KBM-7 (cell line): ENCODE data around the gene TMOD3.
"Not testable (repeated sequence)": the region's sequence is repeated elsewhere in the genome, so short reads cannot be mapped to it uniquely, and the experiment has no call there.

Experiments used
- DNase-seq: peaks from one replicate; pipeline ENCODE4 v3.0.0-alpha.2; 2015
- in situ Hi-C: fragments of 300-500 bp; cut with MboI; formaldehyde crosslinking; loops from 2 replicates; pipeline ENCODE4 v1.14.3; 2020; ENCODE audit warnings: low sequenced_read_pairs, low pct_unique_long_range_greater_than_20kb, mixed read lengths

TMOD3 gene

DNA sequence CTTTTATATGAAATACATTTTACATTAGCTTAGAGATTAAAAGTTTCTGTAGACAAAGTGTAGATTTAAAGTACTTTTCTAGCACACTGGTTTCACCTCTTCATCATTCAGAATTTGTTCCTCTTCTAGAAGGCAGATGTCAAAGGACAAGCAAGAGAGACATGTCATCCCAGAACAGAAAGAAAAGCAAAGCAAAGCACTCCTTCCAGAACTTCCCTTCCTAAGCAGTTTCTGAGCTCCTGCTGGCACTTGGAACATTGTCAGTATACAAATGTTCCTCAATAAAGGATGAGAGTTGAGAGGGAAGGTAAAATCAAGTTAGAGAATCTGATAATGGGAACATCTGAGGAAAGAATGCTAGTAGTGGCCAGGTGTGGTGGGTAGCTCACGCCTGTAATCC, 26.2 kb downstream of the TMOD3 start:
- DNase-seq: no peak
- in situ Hi-C loops: no loop called here

DNA sequence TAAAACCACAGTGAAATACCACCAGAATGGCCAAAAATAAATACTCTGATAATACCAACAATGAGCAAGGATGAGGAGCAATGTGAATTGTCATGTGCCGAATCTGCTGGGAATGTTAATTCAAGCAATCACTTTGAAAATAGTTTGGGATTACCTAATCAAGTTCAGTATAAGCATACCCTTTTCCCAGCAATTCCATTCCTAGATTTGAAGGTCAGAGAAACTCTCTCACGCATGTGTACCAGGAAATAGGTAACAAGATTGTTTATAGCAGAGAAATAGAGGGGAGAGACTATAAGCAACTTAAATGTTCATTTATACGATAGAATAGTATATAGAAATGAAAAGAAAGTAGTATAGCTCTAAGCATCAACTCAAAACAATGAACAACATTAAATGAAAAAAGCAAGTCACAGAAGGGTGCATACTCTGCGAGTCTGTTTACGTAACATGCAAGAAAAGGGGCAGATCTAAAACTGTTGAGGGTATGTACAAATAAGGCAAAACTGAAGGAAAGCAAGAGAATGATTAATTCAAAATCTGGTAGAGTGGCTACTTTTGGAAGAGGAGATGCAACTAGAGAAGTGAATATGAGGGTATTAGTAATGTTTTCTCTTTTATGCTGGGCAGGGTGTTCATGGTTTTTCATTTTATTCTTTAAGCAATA, 27.4 kb downstream of the TMOD3 start:
- in situ Hi-C loops: no loop called here
- DNase-seq: no peak

DNA sequence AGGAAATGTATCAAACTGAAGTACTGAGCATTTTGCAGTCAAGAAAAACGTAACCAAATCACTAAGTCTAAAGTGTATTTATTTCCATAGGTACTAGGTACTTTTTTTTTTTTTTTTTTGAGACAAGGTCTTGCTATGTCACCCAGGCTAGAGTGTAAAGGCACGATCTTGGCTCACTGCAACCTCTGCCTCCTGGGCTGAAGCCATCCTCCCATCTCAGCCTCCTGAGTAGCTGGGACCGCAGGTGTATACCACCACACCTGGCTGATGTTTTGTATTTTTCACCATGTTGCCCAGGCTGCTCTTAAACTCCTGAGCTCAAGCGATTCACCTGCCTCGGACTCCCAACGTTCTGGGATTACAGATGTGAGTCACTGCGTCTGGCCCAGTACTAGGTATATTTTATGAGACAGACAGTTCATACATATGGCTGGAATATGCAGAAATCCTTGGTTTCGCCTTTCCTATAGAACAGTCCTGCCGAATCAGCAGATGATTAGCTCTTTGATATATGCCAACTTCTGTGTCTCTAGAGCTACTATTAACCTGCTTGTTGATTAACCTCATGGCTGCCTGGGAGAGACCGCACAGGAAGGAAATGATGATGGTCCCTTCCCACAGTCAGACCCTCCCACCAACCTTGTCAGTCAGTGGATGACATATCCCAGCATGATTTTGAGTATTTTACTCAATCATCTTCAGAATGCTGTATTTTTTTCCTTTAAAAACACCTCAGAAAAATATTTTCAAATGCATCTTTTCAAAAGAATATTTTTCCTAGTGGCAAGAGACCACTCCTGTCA, 32.3 kb downstream of the TMOD3 start:
- peak; percentile 62 for DNase-seq

DNA sequence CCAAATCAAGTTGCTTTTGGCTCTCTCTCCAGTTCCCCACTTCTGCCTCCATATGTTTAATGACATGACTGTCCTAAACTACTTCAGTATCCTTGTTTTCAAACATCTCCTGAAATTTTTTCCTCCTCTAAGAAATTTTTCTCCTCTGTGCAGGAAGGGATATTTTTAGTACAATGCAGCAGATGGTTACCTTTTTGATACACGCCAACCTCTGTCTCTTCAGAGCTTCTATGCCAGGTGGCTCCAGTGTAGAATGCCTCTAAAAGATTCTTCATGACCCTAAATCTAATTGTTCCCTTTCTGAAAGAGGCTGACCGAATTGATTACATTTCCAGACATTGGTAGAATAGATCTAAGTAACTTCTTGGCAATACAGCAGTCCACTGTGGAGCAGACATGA, 33.7 kb downstream of the TMOD3 start:
- in situ Hi-C loops: no loop called here
- no peak for DNase-seq

More for the DNA sequence above, 32.3 kb downstream of the TMOD3 start:
- in situ Hi-C loops: no loop called here

DNA sequence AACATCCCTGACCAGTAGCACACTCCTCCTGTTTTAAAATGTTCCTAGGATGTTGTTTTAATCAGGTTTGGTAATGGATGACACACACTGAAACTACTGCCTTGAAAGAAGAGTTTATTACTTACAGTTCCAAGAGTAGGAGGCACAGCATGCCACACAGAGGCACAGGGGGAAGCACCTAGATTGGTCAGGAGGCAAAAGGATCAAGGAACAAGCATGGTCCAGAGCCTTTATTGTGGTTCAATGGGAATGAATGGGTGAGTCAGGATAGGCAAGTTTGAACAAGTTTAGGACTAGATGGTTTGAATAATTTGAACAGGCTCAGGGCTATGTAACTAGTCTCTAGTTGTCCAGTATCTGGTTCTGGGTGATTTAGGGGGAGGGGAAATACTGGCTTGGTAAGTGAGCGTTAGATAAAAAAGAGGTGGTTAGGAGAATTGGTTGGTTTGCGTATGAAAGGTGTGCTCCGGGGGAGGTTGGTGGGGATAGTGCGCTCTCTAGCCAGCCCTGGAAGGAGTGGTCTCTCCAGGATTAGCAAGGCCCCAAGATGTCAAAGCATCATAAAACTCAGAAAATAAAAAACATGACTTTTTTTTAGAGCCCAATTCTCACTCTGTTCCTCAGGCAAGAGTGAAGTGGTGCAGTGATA, 35.1 kb downstream of the TMOD3 start:
- in situ Hi-C loops: no loop called here
- DNase-seq: no peak

DNA sequence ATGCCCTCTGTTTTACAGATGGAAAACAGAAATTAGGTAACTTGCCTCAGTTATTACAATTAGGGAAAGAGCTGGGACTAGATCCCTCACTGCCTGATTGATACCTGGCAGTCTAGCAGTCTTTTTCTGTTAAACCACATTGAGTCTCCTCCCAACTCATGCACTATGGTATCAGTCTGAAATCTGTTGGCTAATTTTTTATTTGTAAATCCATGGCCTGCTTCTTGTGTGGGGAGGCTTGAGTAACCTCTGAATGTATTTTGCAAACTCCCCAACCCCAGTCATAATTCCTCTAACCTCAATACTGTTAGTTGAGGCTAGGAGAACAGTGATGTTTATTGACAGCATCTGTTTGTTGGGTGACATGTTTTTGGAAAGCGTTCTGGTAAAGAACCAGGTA, 35.9 kb downstream of the TMOD3 start:
- DNase-seq: no peak
- in situ Hi-C loops: no loop called here

DNA sequence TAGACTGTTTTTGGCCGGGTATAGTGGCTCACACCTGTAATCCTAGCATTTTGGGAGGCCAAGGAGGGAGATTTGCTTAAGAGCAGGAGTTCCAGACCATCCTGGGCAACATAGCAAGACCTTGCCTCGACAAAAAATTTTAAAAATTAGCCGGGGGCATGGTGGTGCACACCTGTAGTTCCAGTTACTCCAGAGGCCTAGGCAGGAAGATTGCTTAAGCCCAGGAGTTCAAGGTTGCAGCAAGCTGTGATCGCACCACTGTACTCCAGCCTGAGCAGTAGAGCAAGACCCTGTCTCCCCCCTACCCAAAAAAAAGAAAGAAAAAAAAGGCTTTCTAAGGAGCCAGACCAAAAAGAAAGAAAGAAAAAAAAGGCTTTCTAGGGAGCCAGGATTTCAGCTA, 36.7 kb downstream of the TMOD3 start:
- DNase-seq: no peak
- in situ Hi-C loops: no loop called here

DNA sequence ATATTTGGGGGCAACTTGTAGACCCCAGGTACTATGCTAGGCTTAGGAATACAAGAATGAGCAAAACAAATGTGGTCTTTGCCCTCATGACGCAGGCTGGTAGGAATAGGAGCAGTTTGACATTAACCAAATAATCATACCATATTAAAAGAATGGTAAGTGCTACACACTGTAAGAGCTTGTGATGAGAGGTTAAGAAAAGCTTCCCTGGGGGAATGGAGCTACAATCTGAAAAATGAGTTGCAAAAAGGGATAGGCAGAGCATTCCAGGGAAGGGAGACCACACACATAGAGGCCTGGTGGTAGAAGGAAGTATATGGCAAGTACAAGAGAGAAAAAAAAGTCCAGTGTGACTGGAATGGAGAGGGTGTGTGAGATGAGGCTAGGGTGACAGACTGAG, 37.3 kb downstream of the TMOD3 start:
- in situ Hi-C loops: no loop called here
- no peak for DNase-seq

DNA sequence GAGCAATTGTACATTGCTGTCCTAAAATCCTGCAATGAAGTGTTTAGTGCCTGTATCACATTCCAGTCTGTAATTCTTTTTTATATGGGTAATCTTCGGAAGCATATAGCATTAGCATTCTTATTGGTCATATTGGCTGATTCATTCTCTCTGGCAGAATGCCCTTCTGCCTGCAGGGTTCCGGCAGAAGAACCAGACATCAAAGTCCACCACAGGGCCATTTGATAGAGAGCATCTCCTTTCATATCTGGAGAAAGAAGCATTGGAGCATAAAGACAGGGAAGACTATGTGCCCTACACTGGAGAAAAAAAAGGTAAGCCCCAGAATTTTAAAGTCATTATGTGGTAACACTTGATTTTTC, 39.6 kb downstream of the TMOD3 start:
- DNase-seq: no peak
- in situ Hi-C loops: no loop called here

DNA sequence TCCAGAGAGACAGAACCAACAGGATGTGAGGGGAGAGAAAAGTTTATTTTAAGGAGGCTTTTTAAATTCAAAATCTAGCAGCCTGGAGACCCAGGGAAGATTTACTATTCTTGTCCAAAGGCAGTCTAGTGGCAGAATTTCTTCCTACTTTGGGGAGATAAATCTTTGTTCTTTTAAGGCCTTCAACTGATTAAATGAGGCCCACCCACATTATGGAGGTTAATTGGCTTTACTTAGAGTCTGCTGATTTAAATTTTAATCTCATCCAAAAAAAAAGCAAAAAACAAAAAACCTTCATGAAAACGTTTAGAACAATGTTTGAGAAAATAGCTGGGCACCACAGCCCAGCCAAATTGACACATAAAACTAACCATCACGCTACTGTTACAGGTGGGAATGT, 41.3 kb downstream of the TMOD3 start:
- no peak for DNase-seq
- in situ Hi-C loops: no loop called here

DNA sequence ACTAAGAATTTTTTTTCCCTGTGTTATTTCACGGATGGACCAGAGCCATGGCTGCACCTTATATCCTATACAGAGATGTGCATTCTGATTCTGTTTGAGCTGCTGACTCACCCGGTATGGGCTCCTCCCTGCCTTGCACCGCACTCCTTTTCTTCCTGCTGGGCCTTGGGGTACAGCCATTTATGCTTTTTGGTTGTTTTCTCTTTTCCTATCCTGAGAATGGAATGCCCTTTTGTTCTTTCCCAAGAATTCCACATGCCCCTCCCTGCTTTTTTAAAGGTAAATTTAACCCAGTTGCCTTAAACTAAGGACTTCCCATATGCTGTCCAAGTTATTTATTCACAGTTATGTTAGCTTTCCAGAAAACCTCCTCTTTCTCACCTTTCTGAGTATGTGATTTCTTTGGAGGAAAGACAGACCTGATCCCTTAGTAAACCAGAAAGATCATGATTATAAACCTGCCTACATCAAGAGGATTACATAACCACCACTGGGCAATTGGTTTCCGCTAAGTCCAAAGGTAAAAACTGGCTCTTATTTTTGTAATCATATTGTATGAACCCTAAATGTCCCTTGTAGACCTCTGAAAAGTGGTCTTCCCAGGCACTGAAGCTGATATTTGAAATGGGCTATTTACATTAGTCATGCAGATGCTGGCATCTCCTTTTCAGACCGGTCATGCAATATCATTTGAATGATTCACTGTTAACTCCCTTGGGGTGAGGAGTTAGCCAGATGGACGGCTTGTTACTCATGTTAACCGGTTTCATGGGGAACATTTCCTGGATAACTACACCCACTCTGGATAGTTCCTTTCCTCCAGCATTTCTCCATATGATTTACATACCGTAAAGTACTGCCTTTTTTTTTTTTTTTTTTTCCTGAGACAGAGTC, 45.5 kb downstream of the TMOD3 start:
- in situ Hi-C loops: no loop called here

DNA sequence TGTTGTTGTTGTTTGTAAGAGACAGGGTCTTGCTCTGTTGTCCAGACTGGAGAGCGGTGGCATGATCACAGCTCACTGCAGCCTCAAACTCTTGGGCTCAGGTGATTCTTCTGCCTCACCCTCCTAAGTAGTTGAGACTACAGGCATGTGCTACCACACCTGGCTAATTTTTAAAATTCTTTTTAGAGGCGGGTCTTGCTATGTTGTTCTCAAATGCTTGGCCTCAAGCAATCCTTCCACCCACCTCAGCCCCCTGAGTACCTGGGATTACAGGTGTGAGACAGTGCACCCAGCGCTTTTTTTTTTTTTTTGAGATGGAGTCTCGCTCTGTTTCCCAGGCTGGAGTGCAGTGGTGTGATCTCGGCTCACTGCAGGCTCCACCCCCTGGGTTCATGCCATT, 46.7 kb downstream of the TMOD3 start:
- in situ Hi-C loops: no loop called here
- no peak for DNase-seq

More for the DNA sequence above, 45.5 kb downstream of the TMOD3 start:
- no peak for DNase-seq

DNA sequence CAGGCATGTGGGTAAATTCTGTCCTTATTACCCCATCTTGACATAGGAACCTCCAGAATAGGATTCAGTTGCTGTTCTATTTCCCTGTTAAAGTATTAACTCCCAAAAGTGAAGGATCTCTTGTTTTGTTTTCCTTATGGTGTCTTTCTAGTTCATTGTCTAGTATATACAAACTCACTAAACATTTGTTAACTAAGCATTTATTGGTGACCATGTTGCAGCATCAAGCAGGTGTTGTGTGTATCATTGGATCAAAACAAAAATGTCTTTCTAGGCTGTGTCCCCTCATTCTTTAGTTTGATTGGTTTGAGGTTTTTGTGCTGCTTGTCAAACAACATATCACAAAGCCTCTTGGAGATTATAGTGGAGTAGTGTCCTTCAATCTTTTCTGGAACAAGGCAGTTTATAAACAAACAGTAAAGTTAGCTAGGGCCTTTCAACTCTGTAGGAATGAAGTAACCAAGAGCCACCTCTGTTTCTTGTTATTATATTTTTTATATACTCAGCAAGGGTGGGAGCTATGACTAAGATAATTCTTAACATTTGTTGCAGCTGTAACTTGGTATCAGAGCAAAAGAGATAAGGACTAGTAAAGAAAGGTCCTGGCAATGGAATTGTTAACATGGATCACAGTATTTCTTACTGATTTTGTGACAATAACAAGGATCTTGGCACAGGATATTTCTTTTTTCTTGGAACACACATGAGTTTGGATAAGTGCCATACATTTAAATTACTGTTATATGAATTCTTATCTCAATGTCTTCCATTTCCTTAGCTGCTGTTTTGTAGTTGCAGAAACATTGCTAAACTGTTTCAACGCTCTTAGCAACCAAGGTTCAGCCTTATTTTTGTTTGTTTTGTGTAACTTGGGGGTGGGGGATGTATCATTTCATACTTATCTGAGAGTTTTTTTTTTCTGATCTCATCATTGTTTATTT, 49.3 kb downstream of the TMOD3 start:
- in situ Hi-C loops: no loop called here
- DNase-seq: no peak

DNA sequence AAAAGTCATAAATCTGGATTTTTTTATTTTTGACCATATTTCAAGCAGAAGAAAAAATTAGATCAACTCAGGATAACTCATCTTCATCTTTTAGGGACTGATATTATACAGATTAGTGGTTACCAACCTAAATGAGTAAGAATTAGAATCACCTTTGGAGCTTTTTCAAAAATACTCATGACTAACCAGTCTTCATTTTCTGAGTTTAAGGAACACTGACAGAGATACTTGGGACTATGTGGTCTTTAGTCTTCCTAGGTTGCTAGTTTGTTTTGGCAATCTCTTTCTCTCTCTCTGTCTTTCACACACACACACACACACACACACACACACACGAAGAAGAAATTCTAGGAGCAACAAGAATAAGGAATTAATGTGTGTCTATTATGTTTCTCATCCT, 50.1 kb downstream of the TMOD3 start:
- in situ Hi-C loops: no loop called here
- DNase-seq: no peak

DNA sequence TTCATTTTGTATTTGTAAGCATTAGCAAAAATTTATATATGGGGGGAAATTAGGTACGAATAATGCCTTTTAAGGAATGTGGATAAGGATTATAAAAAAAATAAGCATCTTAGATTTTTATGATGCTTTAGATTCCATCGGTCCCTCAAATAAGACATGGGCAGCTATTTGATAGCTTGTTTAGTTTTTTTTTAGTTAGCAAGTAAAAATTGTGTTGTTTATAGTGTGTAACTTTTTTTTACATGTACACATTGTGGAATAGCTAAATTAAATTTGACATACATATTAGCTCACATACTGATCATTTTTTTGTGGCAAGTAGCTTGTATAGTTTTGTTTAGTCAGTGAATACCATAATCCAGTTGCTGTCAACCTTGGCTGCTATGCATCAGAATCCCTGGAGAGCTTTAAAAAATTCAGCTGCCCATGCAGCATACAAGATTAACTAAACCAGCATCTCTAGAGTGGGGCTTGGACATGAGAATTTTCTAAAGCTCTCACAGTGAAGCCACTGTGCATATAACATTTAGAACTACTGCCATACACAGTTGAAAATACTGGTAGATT, 53.9 kb downstream of the TMOD3 start:
- no peak for DNase-seq
- in situ Hi-C loops: no loop called here

DNA sequence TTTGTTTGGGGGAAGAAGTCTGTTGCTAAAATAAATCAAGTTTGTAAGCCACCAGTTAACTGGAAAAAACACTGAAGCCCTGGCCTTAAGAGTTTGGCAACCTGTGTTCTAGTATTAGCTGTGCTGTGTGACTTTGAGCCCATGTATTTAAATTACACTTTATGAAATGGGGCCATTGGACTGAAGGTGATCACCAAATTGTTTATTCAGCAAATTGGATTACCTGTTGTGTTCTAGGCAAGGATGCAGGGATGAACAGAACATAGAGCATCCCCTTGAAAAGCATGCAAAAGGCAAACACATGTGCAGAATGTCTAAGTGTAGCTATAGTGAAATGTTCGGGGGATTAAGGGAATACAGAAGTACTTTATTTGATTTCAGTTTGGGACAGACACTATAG, 54.6 kb downstream of the TMOD3 start:
- DNase-seq: no peak
- in situ Hi-C loops: no loop called here

DNA sequence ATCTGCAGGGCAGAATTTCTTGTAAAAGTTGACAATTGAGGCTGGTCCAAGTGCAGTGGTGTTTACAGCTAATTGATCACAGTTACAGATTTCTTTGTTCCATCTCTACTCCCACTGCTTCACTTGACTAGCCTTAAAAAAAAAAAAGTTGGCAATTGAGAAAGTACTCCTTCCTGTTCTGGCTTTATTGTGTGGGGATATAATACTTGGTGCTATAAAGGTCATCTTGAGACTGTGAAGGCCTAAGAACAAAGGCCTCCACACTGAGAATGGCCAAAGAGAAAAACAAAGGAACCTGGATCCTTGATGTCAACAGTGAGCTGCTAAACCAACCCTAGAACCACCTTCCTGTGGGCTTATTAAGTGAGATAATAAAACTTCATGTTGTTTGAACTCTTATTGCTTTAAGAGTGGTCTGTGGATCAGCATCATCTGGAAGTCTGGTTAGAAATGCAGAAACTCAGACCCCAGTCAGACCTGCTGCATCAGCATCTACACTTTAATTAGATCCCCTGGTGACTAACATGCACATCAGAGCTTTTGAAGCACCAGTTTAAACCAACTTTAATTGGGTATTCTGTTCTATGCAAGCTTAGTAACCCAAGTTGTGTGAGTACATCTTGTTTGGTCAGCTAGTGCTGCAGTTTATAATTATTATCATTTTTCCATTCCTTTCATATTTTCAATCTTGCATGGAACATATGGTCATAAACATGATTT, 55.2 kb downstream of the TMOD3 start:
- in situ Hi-C loops: no loop called here
- DNase-seq: no peak

DNA sequence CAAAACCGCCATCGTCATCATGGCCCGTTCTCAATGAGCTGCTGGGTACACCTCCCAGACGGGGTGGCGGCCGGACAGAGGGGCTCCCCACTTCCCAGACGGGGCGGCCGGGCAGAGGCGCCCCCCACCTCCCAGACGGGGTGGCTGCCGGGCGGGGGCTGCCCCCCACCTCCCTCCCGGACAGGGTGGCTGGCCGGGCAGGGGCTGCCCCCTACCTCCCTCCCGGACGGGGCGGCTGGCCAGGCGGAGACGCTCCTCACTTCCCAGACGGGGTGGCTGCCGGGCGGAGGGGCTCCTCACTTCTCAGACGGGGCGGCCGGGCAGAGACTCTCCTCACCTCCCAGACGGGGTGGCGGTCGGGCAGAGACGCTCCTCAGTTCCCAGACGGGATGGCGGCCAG, 56.3 kb downstream of the TMOD3 start:
- in situ Hi-C loops, DNase-seq: not testable (repeated sequence)
